Measurements from ENCODE around the gene ERF. TPM values are rescaled to one million over a fixed set of nuclear protein-coding genes. Genes with fewer than 3 reads are reported as not detected.

The ERF gene
- total and polyA plus RNA-seq, 10 of the 15 experiments (the other 5 are each of a cell fraction or from before 2014, with no cell fraction given), result 0.02 to 51.8 (median 14.4) TPM

GRCh38 chr19:42270346-42271044 is 15.6 kb upstream of the ERF start (continued):
- TF ChIP-seq BCL3 (IDR thresholded peaks at IDR 0.05; ENCODE audit: borderline replicate concordance, insufficient read depth, low read depth, low read length, poor library complexity, severe bottlenecking), result no peak
- no peak for TF ChIP-seq ZBTB4 (CRISPR knock-in tag; IDR thresholded peaks at IDR 0.05)
- TF ChIP-seq NFXL1 (IDR thresholded peaks at IDR 0.05; ENCODE audit: borderline replicate concordance), result no peak
- no peak for TF ChIP-seq NFIC (IDR thresholded peaks at IDR 0.05; ENCODE audit: low read depth, low read length)
- TF ChIP-seq E4F1 (IDR thresholded peaks at IDR 0.05; ENCODE audit: borderline replicate concordance, partially characterized antibody), result peak; percentile 34
- TF ChIP-seq ZNF24 (IDR thresholded peaks at IDR 0.05), result no peak
- TF ChIP-seq FOXM1 (IDR thresholded peaks at IDR 0.05; ENCODE audit: low read depth, low read length), result no peak
- no peak for TF ChIP-seq BCL11A (IDR thresholded peaks at IDR 0.05; ENCODE audit: low read depth, low read length)
- peak; percentile 79 for TF ChIP-seq IKZF1 (conservative IDR thresholded peaks at IDR 0.05)
- no peak for TF ChIP-seq KAT2A (conservative IDR thresholded peaks at IDR 0.05; ENCODE audit: control insufficient read depth, low read depth, low read length)
- TF ChIP-seq BACH1 (IDR thresholded peaks at IDR 0.05; ENCODE audit: borderline replicate concordance), result peak; percentile 36
- peak; percentile 75 to 84 for TF ChIP-seq IKZF2 (IDR thresholded peaks at IDR 0.05)
- TF ChIP-seq ELK1 (IDR thresholded peaks at IDR 0.05; ENCODE audit: low read depth, low read length), result no peak
- 0 out of 2 replicates have a peak, but pooled peaks have one; percentile 26 for TF ChIP-seq YY1 (IDR thresholded peaks at IDR 0.05; ENCODE audit: low read depth, low read length)
- no peak for TF ChIP-seq CEBPB (IDR thresholded peaks at IDR 0.05; ENCODE audit: borderline replicate concordance in 1 of 2, low read depth in 2 of 2, low read length in 2 of 2)
- peak; percentile 59; the same call in 1 of the 2 replicates for TF ChIP-seq PML (IDR thresholded peaks at IDR 0.05; ENCODE audit: low read length)
- TF ChIP-seq MYB (IDR thresholded peaks at IDR 0.05; ENCODE audit: borderline replicate concordance, low read depth, low read length), result no peak
- peak; percentile 55; the same call in 1 of the 2 replicates for TF ChIP-seq LARP7 (IDR thresholded peaks at IDR 0.05)
- TF ChIP-seq MYC (IDR thresholded peaks at IDR 0.05; ENCODE audit: insufficient read depth, insufficient read length, insufficient replicate concordance, low read length, severe bottlenecking), result no peak
- no peak for TF ChIP-seq RFX5 (IDR thresholded peaks at IDR 0.05; ENCODE audit: low read depth, low read length)
- TF ChIP-seq MEF2B (IDR thresholded peaks at IDR 0.05; ENCODE audit: partially characterized antibody, poor library complexity, severe bottlenecking), result no peak
- TF ChIP-seq ZNF622 (IDR thresholded peaks at IDR 0.05), result no peak
- no peak for TF ChIP-seq CHD4 (IDR thresholded peaks at IDR 0.05)
